Liver (tissue), 9 donors: ENCODE measurements around the gene CCNYL1. TPM values are rescaled to one million over a fixed set of nuclear protein-coding genes. Genes with fewer than 3 reads are reported as not detected.
"Not testable (repeated sequence)": the region's sequence is repeated elsewhere in the genome, so short reads cannot be mapped to it uniquely, and the experiment has no call there.

ENCODE experiments used
- DNase-seq: peaks from one replicate; pipeline ENCODE4 v3.0.0-alpha.2; 2017; ENCODE audit warnings: low spot score
- H3K27ac ChIP-seq, 2 donors: one replicate each; pipeline ENCODE4 v1.7.0; 2013; ENCODE audit warnings: inconsistent platforms in 2 of 2, low read length in 2 of 2, control low read depth in 1 of 2, low read depth in 1 of 2, mild to moderate bottlenecking in 1 of 2
- H3K27me3 ChIP-seq, 4 donors: one replicate each; pipeline versions ENCODE4 v1.6.1 to v1.7.0; 2013; ENCODE audit warnings: low read length in 3 of 4, inconsistent platforms in 1 of 4, mild to moderate bottlenecking in 1 of 4, moderate library complexity in 1 of 4; ENCODE audit not compliant: control insufficient read depth in 4 of 4, insufficient read depth in 4 of 4
- H3K36me3 ChIP-seq, 4 donors: one replicate each; pipeline versions ENCODE4 v1.6.1 to v1.7.0; 2013; ENCODE audit warnings: low read length in 3 of 4, mild to moderate bottlenecking in 3 of 4, low read depth in 1 of 4, moderate library complexity in 1 of 4; ENCODE audit not compliant: control insufficient read depth in 4 of 4, insufficient read depth in 3 of 4
- H3K4me1 ChIP-seq, 4 donors: one replicate each; pipeline versions ENCODE4 v1.6.1 to v1.7.0; 2013; ENCODE audit warnings: low read length in 3 of 4, mild to moderate bottlenecking in 3 of 4, moderate library complexity in 1 of 4; ENCODE audit not compliant: control insufficient read depth in 4 of 4, insufficient read depth in 4 of 4
- H3K4me3 ChIP-seq, 3 donors: one replicate each; pipeline versions ENCODE4 v1.6.1 to v1.7.0; 2013; ENCODE audit warnings: low read length in 3 of 3, control low read depth in 1 of 3, low read depth in 1 of 3, mild to moderate bottlenecking in 1 of 3
- H3K9ac ChIP-seq, 2 donors: one replicate each; pipeline ENCODE4 v1.7.0; 2013; ENCODE audit warnings: low read length in 2 of 2, mild to moderate bottlenecking in 2 of 2, moderate library complexity in 2 of 2, control low read depth in 1 of 2, low read depth in 1 of 2
- H3K9me3 ChIP-seq, 4 donors: one replicate each; pipeline versions ENCODE4 v1.6.1 to v1.7.0; 2013; ENCODE audit warnings: low read length in 3 of 4; ENCODE audit not compliant: control insufficient read depth in 4 of 4
- FOXA2 ChIP-seq: IDR thresholded peaks from 2 replicates; pipeline ENCODE4 v1.6.1; 2016; ENCODE audit warnings: antibody characterized with exemption
- GABPA ChIP-seq, 2 donors: IDR thresholded peaks in 1 of 2; conservative IDR thresholded peaks in 1 of 2; 2 replicates each; pipeline ENCODE4 v1.6.1; 2016; ENCODE audit warnings: antibody characterized with exemption in 2 of 2, mild to moderate bottlenecking in 1 of 2, moderate library complexity in 1 of 2
- HNF4A ChIP-seq, 2 donors: conservative IDR thresholded peaks; 2 replicates each; pipeline ENCODE4 v1.6.1; 2016; ENCODE audit warnings: antibody characterized with exemption in 2 of 2, mild to moderate bottlenecking in 2 of 2
- HNF4G ChIP-seq: IDR thresholded peaks from 2 replicates; pipeline ENCODE4 v1.6.1; 2016; ENCODE audit warnings: antibody characterized with exemption
- JUND ChIP-seq, 2 donors: IDR thresholded peaks; 2 replicates each; pipeline ENCODE4 v1.6.1; 2016; ENCODE audit warnings: antibody characterized with exemption in 2 of 2
- NR2F2 ChIP-seq: IDR thresholded peaks from 2 replicates; pipeline ENCODE4 v1.6.1; 2016; ENCODE audit warnings: antibody characterized with exemption
- RAD21 ChIP-seq, 2 donors: IDR thresholded peaks; 2 replicates each; pipeline ENCODE4 v1.6.1; 2016; ENCODE audit warnings: antibody characterized with exemption in 2 of 2, mild to moderate bottlenecking in 2 of 2
- RXRA ChIP-seq, 2 donors: IDR thresholded peaks; 2 replicates each; pipeline ENCODE4 v1.6.1; 2017 to 2018; ENCODE audit warnings: antibody characterized with exemption in 2 of 2, mild to moderate bottlenecking in 1 of 2
- SP1 ChIP-seq: IDR thresholded peaks from 2 replicates; pipeline ENCODE4 v1.6.1; 2018; ENCODE audit warnings: antibody characterized with exemption, mild to moderate bottlenecking
- YY1 ChIP-seq: IDR thresholded peaks from 2 replicates; pipeline ENCODE4 v1.6.1; 2016; ENCODE audit warnings: antibody characterized with exemption, mild to moderate bottlenecking
- WGBS: extraction: QIAGEN DNeasy Blood & Tissue Kit; methylation state at CpG from one replicate; pipeline ENCODE4 v1.1.7; 2013; 5-methylcytosine and 5-hydroxymethylcytosine counted together
- polyA plus RNA-seq, 2 donors: library from polyadenylated mRNA; stranded (reverse) in 1 of 2; unstranded in 1 of 2; fragments of 200-250 nt in 1 of 2; fragments of >200 nt in 1 of 2; fragmentation: Nextera tagmentation in 1 of 2; extraction: Ambion mirVana in 1 of 2; gene quantifications; one replicate each; pipeline versions ENCODE4 v1.2.1 to v1.2.3, GENCODE V29; 2013 to 2015
- total RNA-seq, 2 donors: library from RNA; depleted of rRNA; stranded (reverse); fragments of >200 nt; gene quantifications; one replicate each; pipeline ENCODE4 v1.2.3, GENCODE V29; 2014
- TF ChIP-seq, protein P1 (sequence below): IDR thresholded peaks from 2 replicates; pipeline ENCODE4 v1.6.1; 2016; ENCODE audit warnings: antibody characterized with exemption
- TF ChIP-seq, protein P2 (sequence below): IDR thresholded peaks from 2 replicates; pipeline ENCODE4 v1.6.1; 2016; ENCODE audit warnings: antibody characterized with exemption
- TF ChIP-seq, protein P3 (sequence below): IDR thresholded peaks from 2 replicates; pipeline ENCODE4 v1.6.1; 2016; ENCODE audit warnings: antibody characterized with exemption
- TF ChIP-seq, protein P4 (sequence below): fragments of 150-350 bp; IDR thresholded peaks from 2 replicates; pipeline ENCODE4 v1.5.1; 2017; ENCODE audit warnings: improper control_type of control experiment, low read depth, low read length; ENCODE audit not compliant: missing input control
- TF ChIP-seq, protein P5 (sequence below): IDR thresholded peaks from 2 replicates; pipeline ENCODE4 v1.6.1; 2016; ENCODE audit warnings: antibody characterized with exemption, mild to moderate bottlenecking
- donor health status: healthy.
- donor health status: healthy.
- donor health status: healthy.
- donor health status: healthy.
- donor health status: healthy.

Gene CCNYL1
- total and polyA plus RNA-seq, 4 donors = 5.8 to 9.3 (median 8.2) TPM

DNA sequence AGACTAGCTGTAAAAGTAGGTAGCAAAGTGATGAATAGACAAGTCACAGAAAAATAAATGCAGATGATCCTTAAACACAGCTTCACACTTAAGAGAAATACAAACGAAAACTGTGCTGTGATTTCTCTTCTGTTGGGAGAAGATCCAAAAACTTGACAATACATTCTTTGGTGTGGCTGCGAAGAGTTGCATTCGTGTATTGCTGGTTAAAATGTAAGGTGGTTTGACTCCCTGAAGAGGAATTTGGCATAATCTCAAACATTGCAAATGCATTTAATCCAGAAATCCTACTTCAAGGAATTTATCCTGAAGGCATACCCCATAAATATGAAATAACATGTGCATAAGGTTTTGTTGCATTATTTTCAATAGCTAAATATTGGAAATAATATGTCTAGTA, 7.1 kb downstream of the CCNYL1 start:
- peaks cover 1 to 13% (median 12%) of the 10 kb centered on the region in 4 donors for H3K4me1 ChIP-seq
- 67% methylated on average over 3 of the region's 3 CpGs for WGBS

DNA sequence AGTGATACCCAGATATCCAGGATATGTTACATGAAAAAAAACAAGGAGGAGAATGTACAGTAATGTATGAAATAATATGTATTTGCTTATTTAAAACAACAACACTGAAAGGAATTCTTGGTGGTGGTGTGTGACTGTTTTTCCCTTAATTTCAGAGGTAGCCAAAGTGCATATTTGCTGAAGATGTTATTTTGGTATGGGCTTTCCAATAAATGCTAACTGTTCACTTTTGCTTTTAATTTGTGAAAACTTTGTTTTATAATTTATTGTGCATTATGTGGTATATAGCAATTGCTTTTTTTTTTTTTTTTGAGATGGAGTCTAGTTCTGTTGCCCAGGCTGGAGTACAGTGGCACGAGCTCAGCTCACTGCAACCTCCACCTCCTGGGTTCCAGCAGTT, 7.6 kb downstream of the CCNYL1 start:
- H3K27me3 ChIP-seq = no peaks in the 10 kb centered on the region
- TF ChIP-seq HNF4A (conservative IDR thresholded peaks at IDR 0.05) = peak in 1 of 2 donors; percentile 10
- TF ChIP-seq, protein P1, sequence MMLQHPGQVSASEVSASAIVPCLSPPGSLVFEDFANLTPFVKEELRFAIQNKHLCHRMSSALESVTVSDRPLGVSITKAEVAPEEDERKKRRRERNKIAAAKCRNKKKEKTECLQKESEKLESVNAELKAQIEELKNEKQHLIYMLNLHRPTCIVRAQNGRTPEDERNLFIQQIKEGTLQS = no peak
- no peak overlapping the region for H3K4me3 ChIP-seq
- 82% methylated on average over 1 of the region's 1 CpG for WGBS
- H3K9me3 ChIP-seq = no peaks in the 10 kb centered on the region
- no peak overlapping the region for H3K27ac ChIP-seq
- H3K9ac ChIP-seq = no peak overlapping the region
- no peak for DNase-seq
- no peaks in the 10 kb centered on the region for H3K36me3 ChIP-seq
- H3K4me1 ChIP-seq = peaks cover 2 to 13% (median 8%) of the 10 kb centered on the region in 4 donors

More for the DNA sequence above, 7.1 kb downstream of the CCNYL1 start:
- no peaks in the 10 kb centered on the region for H3K9me3 ChIP-seq
- H3K27me3 ChIP-seq = no peaks in the 10 kb centered on the region
- TF ChIP-seq, protein P2, sequence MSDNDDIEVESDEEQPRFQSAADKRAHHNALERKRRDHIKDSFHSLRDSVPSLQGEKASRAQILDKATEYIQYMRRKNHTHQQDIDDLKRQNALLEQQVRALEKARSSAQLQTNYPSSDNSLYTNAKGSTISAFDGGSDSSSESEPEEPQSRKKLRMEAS = no peak
- TF ChIP-seq FOXA2 = no peak
- TF ChIP-seq NR2F2 = no peak
- no peak for TF ChIP-seq RXRA (IDR thresholded peaks at IDR 0.05)
- no peak for TF ChIP-seq RAD21 (IDR thresholded peaks at IDR 0.05)
- TF ChIP-seq SP1 = no peak
- no peak for TF ChIP-seq JUND (IDR thresholded peaks at IDR 0.05)
- TF ChIP-seq YY1 = no peak
- TF ChIP-seq HNF4G = no peak
- TF ChIP-seq HNF4A (conservative IDR thresholded peaks at IDR 0.05) = no peak
- no peak for DNase-seq
- no peak overlapping the region for H3K4me3 ChIP-seq
- no peak overlapping the region for H3K27ac ChIP-seq
- H3K9ac ChIP-seq = no peak overlapping the region
- H3K36me3 ChIP-seq = no peaks in the 10 kb centered on the region

DNA sequence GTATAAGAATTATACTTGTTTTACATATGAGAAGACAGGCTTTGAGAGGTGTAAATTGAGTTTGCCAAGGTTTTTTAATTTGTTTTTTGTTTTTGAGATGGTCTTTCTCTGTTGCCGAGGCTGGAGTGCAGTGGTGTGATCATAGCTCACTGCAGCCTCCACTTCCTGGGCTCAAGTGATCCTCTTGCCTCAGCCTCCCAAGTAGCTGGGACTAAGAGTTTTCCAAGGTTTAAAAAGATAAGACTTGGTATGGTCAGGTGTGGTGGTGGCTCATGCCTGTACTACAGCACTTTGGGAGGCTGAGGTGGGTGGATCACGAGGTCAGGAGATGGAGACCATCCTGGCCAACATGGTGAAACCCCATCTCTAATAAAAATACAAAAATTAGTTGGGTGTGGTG, 8.2 kb downstream of the CCNYL1 start:
- WGBS = 96% methylated on average over 2 of the region's 2 CpGs

DNA sequence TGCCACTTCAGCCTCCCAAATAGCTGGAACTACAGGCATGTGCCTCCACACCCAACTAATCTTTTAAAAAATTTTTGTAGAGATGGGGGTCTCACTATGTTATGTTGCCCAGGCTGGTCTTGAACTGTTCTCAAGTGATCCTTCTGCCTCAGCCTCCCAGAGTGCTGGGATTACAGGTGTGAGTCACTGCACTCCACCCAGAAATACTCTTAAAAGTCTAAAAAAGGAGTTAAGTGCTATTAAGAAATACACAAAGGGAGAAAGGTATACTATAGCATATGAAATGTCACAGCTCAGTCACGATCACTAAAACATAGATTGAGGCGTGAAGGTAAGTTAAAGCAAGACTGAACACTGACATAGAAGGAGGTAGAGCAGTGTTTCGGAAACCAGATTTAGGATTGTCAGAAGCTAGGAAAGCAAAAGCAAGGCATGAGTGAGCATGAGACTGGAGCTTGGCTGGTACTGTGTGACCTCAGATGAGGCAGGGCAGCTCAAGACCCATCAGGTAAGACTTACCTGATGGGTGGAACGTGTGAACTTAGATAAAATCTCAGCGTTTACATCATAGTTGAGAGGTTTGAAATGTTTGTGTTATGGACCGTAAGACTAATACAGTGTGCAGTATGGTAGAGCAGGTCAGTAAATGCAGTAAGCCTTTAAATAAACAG, 9.2 kb downstream of the CCNYL1 start:
- Histone ChIP-seq H3K9ac (no peak overlapping the region), H3K27ac (no peak overlapping the region), H3K9me3 (no peaks in the 10 kb centered on the region), H3K4me1 (peaks cover 2 to 14% (median 8%) of the 10 kb centered on the region in 4 donors), H3K4me3 (no peak overlapping the region), H3K27me3 (no peaks in the 10 kb centered on the region), H3K36me3 (no peaks in the 10 kb centered on the region)
- no peak for DNase-seq
- WGBS = 93% methylated on average over 6 of the region's 6 CpGs
- no peak for TF ChIP-seq RXRA (IDR thresholded peaks at IDR 0.05)
- TF ChIP-seq SP1 = no peak
- TF ChIP-seq, protein P3, sequence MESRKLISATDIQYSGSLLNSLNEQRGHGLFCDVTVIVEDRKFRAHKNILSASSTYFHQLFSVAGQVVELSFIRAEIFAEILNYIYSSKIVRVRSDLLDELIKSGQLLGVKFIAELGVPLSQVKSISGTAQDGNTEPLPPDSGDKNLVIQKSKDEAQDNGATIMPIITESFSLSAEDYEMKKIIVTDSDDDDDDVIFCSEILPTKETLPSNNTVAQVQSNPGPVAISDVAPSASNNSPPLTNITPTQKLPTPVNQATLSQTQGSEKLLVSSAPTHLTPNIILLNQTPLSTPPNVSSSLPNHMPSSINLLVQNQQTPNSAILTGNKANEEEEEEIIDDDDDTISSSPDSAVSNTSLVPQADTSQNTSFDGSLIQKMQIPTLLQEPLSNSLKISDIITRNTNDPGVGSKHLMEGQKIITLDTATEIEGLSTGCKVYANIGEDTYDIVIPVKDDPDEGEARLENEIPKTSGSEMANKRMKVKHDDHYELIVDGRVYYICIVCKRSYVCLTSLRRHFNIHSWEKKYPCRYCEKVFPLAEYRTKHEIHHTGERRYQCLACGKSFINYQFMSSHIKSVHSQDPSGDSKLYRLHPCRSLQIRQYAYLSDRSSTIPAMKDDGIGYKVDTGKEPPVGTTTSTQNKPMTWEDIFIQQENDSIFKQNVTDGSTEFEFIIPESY = no peak
- no peak for TF ChIP-seq FOXA2
- TF ChIP-seq, protein P4, sequence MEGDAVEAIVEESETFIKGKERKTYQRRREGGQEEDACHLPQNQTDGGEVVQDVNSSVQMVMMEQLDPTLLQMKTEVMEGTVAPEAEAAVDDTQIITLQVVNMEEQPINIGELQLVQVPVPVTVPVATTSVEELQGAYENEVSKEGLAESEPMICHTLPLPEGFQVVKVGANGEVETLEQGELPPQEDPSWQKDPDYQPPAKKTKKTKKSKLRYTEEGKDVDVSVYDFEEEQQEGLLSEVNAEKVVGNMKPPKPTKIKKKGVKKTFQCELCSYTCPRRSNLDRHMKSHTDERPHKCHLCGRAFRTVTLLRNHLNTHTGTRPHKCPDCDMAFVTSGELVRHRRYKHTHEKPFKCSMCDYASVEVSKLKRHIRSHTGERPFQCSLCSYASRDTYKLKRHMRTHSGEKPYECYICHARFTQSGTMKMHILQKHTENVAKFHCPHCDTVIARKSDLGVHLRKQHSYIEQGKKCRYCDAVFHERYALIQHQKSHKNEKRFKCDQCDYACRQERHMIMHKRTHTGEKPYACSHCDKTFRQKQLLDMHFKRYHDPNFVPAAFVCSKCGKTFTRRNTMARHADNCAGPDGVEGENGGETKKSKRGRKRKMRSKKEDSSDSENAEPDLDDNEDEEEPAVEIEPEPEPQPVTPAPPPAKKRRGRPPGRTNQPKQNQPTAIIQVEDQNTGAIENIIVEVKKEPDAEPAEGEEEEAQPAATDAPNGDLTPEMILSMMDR = no peak
- TF ChIP-seq YY1 = no peak
- TF ChIP-seq, protein P5, sequence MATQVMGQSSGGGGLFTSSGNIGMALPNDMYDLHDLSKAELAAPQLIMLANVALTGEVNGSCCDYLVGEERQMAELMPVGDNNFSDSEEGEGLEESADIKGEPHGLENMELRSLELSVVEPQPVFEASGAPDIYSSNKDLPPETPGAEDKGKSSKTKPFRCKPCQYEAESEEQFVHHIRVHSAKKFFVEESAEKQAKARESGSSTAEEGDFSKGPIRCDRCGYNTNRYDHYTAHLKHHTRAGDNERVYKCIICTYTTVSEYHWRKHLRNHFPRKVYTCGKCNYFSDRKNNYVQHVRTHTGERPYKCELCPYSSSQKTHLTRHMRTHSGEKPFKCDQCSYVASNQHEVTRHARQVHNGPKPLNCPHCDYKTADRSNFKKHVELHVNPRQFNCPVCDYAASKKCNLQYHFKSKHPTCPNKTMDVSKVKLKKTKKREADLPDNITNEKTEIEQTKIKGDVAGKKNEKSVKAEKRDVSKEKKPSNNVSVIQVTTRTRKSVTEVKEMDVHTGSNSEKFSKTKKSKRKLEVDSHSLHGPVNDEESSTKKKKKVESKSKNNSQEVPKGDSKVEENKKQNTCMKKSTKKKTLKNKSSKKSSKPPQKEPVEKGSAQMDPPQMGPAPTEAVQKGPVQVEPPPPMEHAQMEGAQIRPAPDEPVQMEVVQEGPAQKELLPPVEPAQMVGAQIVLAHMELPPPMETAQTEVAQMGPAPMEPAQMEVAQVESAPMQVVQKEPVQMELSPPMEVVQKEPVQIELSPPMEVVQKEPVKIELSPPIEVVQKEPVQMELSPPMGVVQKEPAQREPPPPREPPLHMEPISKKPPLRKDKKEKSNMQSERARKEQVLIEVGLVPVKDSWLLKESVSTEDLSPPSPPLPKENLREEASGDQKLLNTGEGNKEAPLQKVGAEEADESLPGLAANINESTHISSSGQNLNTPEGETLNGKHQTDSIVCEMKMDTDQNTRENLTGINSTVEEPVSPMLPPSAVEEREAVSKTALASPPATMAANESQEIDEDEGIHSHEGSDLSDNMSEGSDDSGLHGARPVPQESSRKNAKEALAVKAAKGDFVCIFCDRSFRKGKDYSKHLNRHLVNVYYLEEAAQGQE = no peak
- TF ChIP-seq GABPA (IDR thresholded peaks at IDR 0.05 in 1 of 2, conservative IDR thresholded peaks at IDR 0.05 in 1 of 2) = no peak
- TF ChIP-seq HNF4G = no peak
- TF ChIP-seq HNF4A (conservative IDR thresholded peaks at IDR 0.05) = no peak

More for the DNA sequence above, 8.2 kb downstream of the CCNYL1 start:
- not testable (repeated sequence) for H3K9me3 ChIP-seq, H3K4me3 ChIP-seq, H3K36me3 ChIP-seq, H3K9ac ChIP-seq, DNase-seq, H3K27me3 ChIP-seq, H3K27ac ChIP-seq
- peaks cover 2 to 13% (median 8%) of the 10 kb centered on the region in 4 donors for H3K4me1 ChIP-seq
